PC-3 (cell line): ENCODE results near the gene LCE7A. TPM values are rescaled to one million over a fixed set of nuclear protein-coding genes. Genes with fewer than 3 reads are reported as not detected.

Experiments
- ATAC-seq: fragments of 200-7000 bp; cut with Tn5 transposase; 2 replicates; pipeline ENCODE4 v1.9.1; 2020; ENCODE audit warnings: mild to moderate bottlenecking, moderate library complexity
- BruUV-seq: library from RNA; stranded (reverse); fragments of 400-500 nt; replicated peaks from 2 replicates; lab custom pipeline; 2021; lab: Mats Ljungman, UMichigan
- CTCF ChIA-PET: fragments of 300-600 bp; sonication (Branson Sonifier 250); formaldehyde crosslinking; loops from one replicate; lab custom pipeline; 2022; ENCODE audit warnings: antibody characterized with exemption; lab: Charles Lee
- POLR2A ChIA-PET: fragments of 300-600 bp; sonication (Branson Sonifier 250); formaldehyde crosslinking; loops from one replicate; lab custom pipeline; 2022; ENCODE audit warnings: antibody characterized with exemption; ENCODE audit not compliant: unreplicated experiment; lab: Charles Lee
- DNase-seq: peaks from one replicate; pipeline ENCODE4 v3.0.0-alpha.2; 2015
- H2AFZ ChIP-seq: fragments of 300-600 bp; sonication (generic); 2 replicates; pipeline ENCODE4 v1.6.0; 2016; ENCODE audit warnings: antibody characterized with exemption, low read length
- H3F3A ChIP-seq: fragments of 300-600 bp; sonication (generic); one replicate; pipeline ENCODE4 v1.6.0; 2017; ENCODE audit warnings: antibody characterized with exemption, low read length, control low read depth, mild to moderate bottlenecking; ENCODE audit not compliant: unreplicated experiment
- H3K27ac ChIP-seq: fragments of 300-600 bp; sonication (generic); 2 replicates; pipeline ENCODE4 v1.5.1; 2016; ENCODE audit warnings: mild to moderate bottlenecking, low read length
- H3K27me3 ChIP-seq: fragments of 300-600 bp; sonication (generic); 2 replicates; pipeline ENCODE4 v1.6.1; 2016; ENCODE audit warnings: low read length, mixed read lengths
- H3K36me3 ChIP-seq: fragments of 300-600 bp; sonication (generic); 2 replicates; pipeline ENCODE4 v1.6.1; 2016; ENCODE audit warnings: low read depth, mixed run types, low read length, mixed read lengths
- H3K4me1 ChIP-seq: fragments of 300-600 bp; sonication (generic); 2 replicates; pipeline ENCODE4 v1.5.1; 2016; ENCODE audit warnings: low read length; ENCODE audit not compliant: insufficient read depth
- H3K4me2 ChIP-seq: fragments of 300-600 bp; sonication (generic); 2 replicates; pipeline ENCODE4 v1.6.0; 2016; ENCODE audit warnings: low read length
- H3K4me3 ChIP-seq: fragments of 300-600 bp; sonication (generic); 2 replicates; pipeline ENCODE4 v1.5.1; 2016; ENCODE audit warnings: mild to moderate bottlenecking, low read length, mixed read lengths
- H3K79me2 ChIP-seq: fragments of 300-600 bp; sonication (generic); 2 replicates; pipeline ENCODE4 v1.6.1; 2017; ENCODE audit warnings: low read length, mixed read lengths
- H3K9ac ChIP-seq: fragments of 300-600 bp; sonication (generic); 2 replicates; pipeline ENCODE4 v1.6.0; 2016; ENCODE audit warnings: mild to moderate bottlenecking, low read length
- H3K9me2 ChIP-seq: fragments of 300-600 bp; sonication (generic); replicated peaks from 2 replicates; pipeline ENCODE4 v1.6.1; 2016; ENCODE audit warnings: mixed run types, low read length, mixed read lengths
- H3K9me3 ChIP-seq: fragments of 300-600 bp; sonication (generic); 2 replicates; pipeline ENCODE4 v1.6.1; 2016; ENCODE audit warnings: low read length, mixed read lengths
- H4K20me1 ChIP-seq: fragments of 300-600 bp; sonication (generic); 2 replicates; pipeline ENCODE4 v1.6.1; 2016; ENCODE audit warnings: low read length, mixed read lengths
- CTCF ChIP-seq: fragments of 300-600 bp; sonication (generic); conservative IDR thresholded peaks from 2 replicates; pipeline ENCODE4 v1.5.1; 2017; ENCODE audit warnings: antibody characterized with exemption, low read depth, mild to moderate bottlenecking, low read length
- EZH2 ChIP-seq: fragments of 300-600 bp; sonication (generic); IDR thresholded peaks from one replicate; pipeline ENCODE4 v1.6.1; 2017; ENCODE audit warnings: antibody characterized with exemption, mild to moderate bottlenecking, low read length; ENCODE audit not compliant: unreplicated experiment
- EZH2phosphoT487 ChIP-seq: fragments of 300-600 bp; sonication (generic); IDR thresholded peaks from 2 replicates; pipeline ENCODE4 v1.6.1; 2018; ENCODE audit warnings: mild to moderate bottlenecking, antibody characterized with exemption, low read length, borderline replicate concordance
- intact Hi-C: fragments of 100-400 bp; cut with micrococcal nuclease; formaldehyde crosslinking; loops from 2 replicates; pipeline ENCODE4 v1.9.0; 2023
- total RNA-seq: library from RNA; depleted of rRNA; stranded (reverse); fragments of >200 nt; gene quantifications from 2 replicates; pipeline ENCODE4 v1.2.3, GENCODE V29; 2014

LCE7A gene
- total RNA-seq, 1 experiment from 2014 or later: not detected

GRCh38 chr1:152884966-152885624 is 25.3 kb downstream of the LCE7A start:
- Histone ChIP-seq H3K36me3 (no peaks in the 10 kb centered on the region), H3K9me3 (no peaks in the 10 kb centered on the region), H3K4me2 (no peak overlapping the region), H3K9ac (no peak overlapping the region), H4K20me1 (no peaks in the 10 kb centered on the region), H3K27me3 (no peaks in the 10 kb centered on the region), H3K79me2 (no peaks in the 10 kb centered on the region), H3K27ac (no peak overlapping the region), H3F3A (no peaks in the 10 kb centered on the region), H2AFZ (no peak overlapping the region), H3K9me2 (no peaks in the 10 kb centered on the region), H3K4me3 (no peak overlapping the region), H3K4me1 (peaks cover 7% of the 10 kb centered on the region; the same call in 1 of the 2 replicates)
- intact Hi-C loops: no loop called here
- CTCF ChIA-PET: no interaction called here
- ATAC-seq (no peak), DNase-seq (peak; percentile 32)
- TF ChIP-seq EZH2 (no peak), CTCF (no peak), EZH2phosphoT487 (no peak)
- POLR2A ChIA-PET: no interaction called here
- no TSS peak for BruUV-seq

GRCh38 chr1:152886085-152886484 is 26.3 kb downstream of the LCE7A start:
- DNase-seq: no peak
- Histone ChIP-seq H3K4me2 (no peak overlapping the region), H3K9me3 (no peaks in the 10 kb centered on the region), H3K9me2 (no peaks in the 10 kb centered on the region), H3K79me2 (no peaks in the 10 kb centered on the region), H3K27me3 (no peaks in the 10 kb centered on the region), H4K20me1 (no peaks in the 10 kb centered on the region), H3K36me3 (no peaks in the 10 kb centered on the region), H3K4me3 (no peak overlapping the region), H3F3A (no peaks in the 10 kb centered on the region), H3K27ac (no peak overlapping the region), H2AFZ (no peak overlapping the region), H3K4me1 (peaks cover 7% of the 10 kb centered on the region; the same call in 1 of the 2 replicates), H3K9ac (no peak overlapping the region)
- intact Hi-C loops: no loop called here
- BruUV-seq: no TSS peak
- ChIA-PET POLR2A (no interaction called here), CTCF (no interaction called here)
- no peak for ATAC-seq
- TF ChIP-seq CTCF (no peak), EZH2phosphoT487 (no peak), EZH2 (no peak)

- Histone ChIP-seq H3K4me1 (peaks cover 7% of the 10 kb centered on the region; the same call in 1 of the 2 replicates), H3K27ac (no peak overlapping the region), H3K9ac (no peak overlapping the region), H3K9me3 (no peaks in the 10 kb centered on the region), H4K20me1 (no peaks in the 10 kb centered on the region), H3K79me2 (no peaks in the 10 kb centered on the region), H3K36me3 (no peaks in the 10 kb centered on the region), H3K27me3 (no peaks in the 10 kb centered on the region), H3K4me2 (no peak overlapping the region), H2AFZ (no peak overlapping the region), H3F3A (no peaks in the 10 kb centered on the region), H3K9me2 (no peaks in the 10 kb centered on the region), H3K4me3 (no peak overlapping the region)
- ATAC-seq (no peak), DNase-seq (no peak)
- intact Hi-C loops: no loop called here
- BruUV-seq: no TSS peak
- CTCF ChIA-PET: no interaction called here
- no peak for TF ChIP-seq EZH2
- no peak for TF ChIP-seq CTCF
- no peak for TF ChIP-seq EZH2phosphoT487
- POLR2A ChIA-PET: no interaction called here
Observed at GRCh38 chr1:152886758-152887409, 27.1 kb downstream of the LCE7A start.
